K562 (cell line): ENCODE data around the gene EHMT2. TPM values are rescaled to one million over a fixed set of nuclear protein-coding genes. Genes with fewer than 3 reads are reported as not detected.

ENCODE experiments used
- ARHGAP35 ChIP-seq: fragments of 450-650 bp; IDR thresholded peaks from 2 replicates; pipeline ENCODE4 v1.6.1; 2018; ENCODE audit not compliant: partially characterized antibody
- DDX20 ChIP-seq: fragments of 450-650 bp; IDR thresholded peaks from 2 replicates; pipeline ENCODE4 v1.6.1; 2016; ENCODE audit warnings: missing genetic modification characterization, low read depth, mild to moderate bottlenecking, missing compliant biosample characterization, moderate library complexity
- EZH2 ChIP-seq: IDR thresholded peaks from 2 replicates; pipeline ENCODE4 v1.6.1; 2012; ENCODE audit warnings: low read depth, mild to moderate bottlenecking, inconsistent platforms, low read length, borderline replicate concordance
- FOXA3 ChIP-seq, 2 experiments: fragments of 450-650 bp in 1 of 2; sonication (generic) in 1 of 2; formaldehyde crosslinking; IDR thresholded peaks in 1 of 2; conservative IDR thresholded peaks in 1 of 2; 2 replicates each; pipeline versions ENCODE4 v1.4.0 to v1.8.0; 2020 to 2022; ENCODE audit warnings: mild to moderate bottlenecking in 2 of 2, missing genetic modification reagents in 1 of 2
- FOXP1 ChIP-seq: sonication (generic); formaldehyde crosslinking; IDR thresholded peaks from 2 replicates; pipeline ENCODE4 v1.8.0; 2022; ENCODE audit warnings: mild to moderate bottlenecking, missing genetic modification reagents
- HNRNPUL1 ChIP-seq: fragments of 200-400 bp; formaldehyde crosslinking; IDR thresholded peaks from 2 replicates; pipeline ENCODE4 v1.6.1; 2017; ENCODE audit warnings: low read length
- KDM1A ChIP-seq, 2 experiments: fragments of 450-650 bp; IDR thresholded peaks; 2 replicates each; pipeline ENCODE4 v1.6.1; 2016; ENCODE audit warnings: mild to moderate bottlenecking in 2 of 2
- NUFIP1 ChIP-seq: fragments of 450-650 bp; IDR thresholded peaks from 2 replicates; pipeline ENCODE4 v1.6.1; 2018; ENCODE audit not compliant: partially characterized antibody
- POLR3A ChIP-seq: IDR thresholded peaks from 2 replicates; pipeline ENCODE4 v1.6.1; 2011; ENCODE audit warnings: borderline replicate concordance, mild to moderate bottlenecking, moderate library complexity; ENCODE audit not compliant: insufficient read length, insufficient read depth; ENCODE audit errors: extremely low read depth
- SMARCB1 ChIP-seq: IDR thresholded peaks from 2 replicates; pipeline ENCODE4 v1.6.1; 2011; ENCODE audit warnings: improper control_type of control experiment, low read depth; ENCODE audit not compliant: insufficient read length
- TEAD1 ChIP-seq, 2 experiments: fragments of 450-650 bp in 1 of 2; sonication (generic) in 1 of 2; formaldehyde crosslinking; IDR thresholded peaks; 2 replicates each; pipeline versions ENCODE4 v1.4.0 to v1.8.0; 2020 to 2022; ENCODE audit warnings: mild to moderate bottlenecking in 2 of 2, missing genetic modification reagents in 1 of 2
- XRCC4 ChIP-seq: IDR thresholded peaks from one replicate; pipeline ENCODE4 v1.6.1; 2011; ENCODE audit not compliant: insufficient read depth, insufficient read length; ENCODE audit errors: extremely low read depth
- ZBTB1 ChIP-seq: sonication (generic); formaldehyde crosslinking; IDR thresholded peaks from 2 replicates; pipeline ENCODE4 v1.8.1; 2023; ENCODE audit warnings: missing genetic modification reagents, low read depth, mild to moderate bottlenecking, borderline replicate concordance
- ZFP1 ChIP-seq: fragments of 450-650 bp; formaldehyde crosslinking; IDR thresholded peaks from 2 replicates; pipeline ENCODE4 v1.4.0; 2020; ENCODE audit warnings: mild to moderate bottlenecking, mixed read lengths
- ZNF12 ChIP-seq: sonication (generic); formaldehyde crosslinking; IDR thresholded peaks from 2 replicates; pipeline ENCODE4 v1.4.0; 2020; ENCODE audit warnings: mild to moderate bottlenecking, missing genetic modification reagents
- ZNF133 ChIP-seq: fragments of 250-450 bp; sonication (Bioruptor Pico); IDR thresholded peaks from 2 replicates; pipeline ENCODE4 v1.4.0; 2020; ENCODE audit warnings: mild to moderate bottlenecking
- ZNF165 ChIP-seq: fragments of 250-450 bp; sonication (Bioruptor Pico); IDR thresholded peaks from 2 replicates; pipeline ENCODE4 v1.4.0; 2020; ENCODE audit warnings: borderline replicate concordance
- ZNF785 ChIP-seq: fragments of 250-450 bp; sonication (Bioruptor Pico); IDR thresholded peaks from 2 replicates; pipeline ENCODE4 v1.4.0; 2020; ENCODE audit warnings: mild to moderate bottlenecking
- polyA plus RNA-seq, 8 experiments: library from polyadenylated mRNA; depleted of rRNA in 4 of 8; stranded (reverse) in 5 of 8; unstranded in 3 of 8; fragments of >200 nt; fragmentation: Nextera tagmentation in 2 of 8; fragmentation: Illumina TruSeq in 1 of 8; extraction: Ambion mirVana in 2 of 8; extraction: Trizol in 1 of 8; gene quantifications; 2 replicates each; pipeline versions ENCODE4 v1.2.1 to v1.2.3, GENCODE V29; 2011 to 2014; ENCODE audit warnings: inconsistent platforms in 1 of 8, missing spikeins in 1 of 8
- total RNA-seq, 7 experiments: library from RNA; depleted of rRNA in 6 of 7; stranded (reverse); fragments of >200 nt in 6 of 7; fragmentation: Illumina TruSeq in 2 of 7; extraction: Trizol in 2 of 7; gene quantifications; 2 replicates each; pipeline versions ENCODE4 v1.2.1 to v1.2.3, GENCODE V29; 2011 to 2021; ENCODE audit warnings: low replicate concordance in 1 of 7
- TF ChIP-seq, protein P1 (sequence below): fragments of 250-450 bp; sonication (Bioruptor Pico); IDR thresholded peaks from 2 replicates; pipeline ENCODE4 v1.4.0; 2020; ENCODE audit warnings: mild to moderate bottlenecking, moderate library complexity
- TF ChIP-seq, protein P2 (sequence below): fragments of 250-450 bp; sonication (Bioruptor Pico); IDR thresholded peaks from 2 replicates; pipeline ENCODE4 v1.5.0; 2021; ENCODE audit warnings: mild to moderate bottlenecking, borderline replicate concordance
- TF ChIP-seq, protein P3 (sequence below): fragments of 450-650 bp; IDR thresholded peaks from 2 replicates; pipeline ENCODE4 v1.6.1; 2016; ENCODE audit warnings: low read depth, mild to moderate bottlenecking, moderate library complexity
- TF ChIP-seq, protein P4 (sequence below): IDR thresholded peaks from 2 replicates; pipeline ENCODE4 v1.6.1; 2011; ENCODE audit warnings: borderline replicate concordance, low read depth, mild to moderate bottlenecking, moderate library complexity, low read length; ENCODE audit not compliant: insufficient read depth, poor library complexity, severe bottlenecking

EHMT2 gene
- total and polyA plus RNA-seq, 9 of the 15 experiments (the other 6 are each of a cell fraction or from before 2014, with no cell fraction given): 2.1 to 63.8 (median 38.5) TPM

DNA sequence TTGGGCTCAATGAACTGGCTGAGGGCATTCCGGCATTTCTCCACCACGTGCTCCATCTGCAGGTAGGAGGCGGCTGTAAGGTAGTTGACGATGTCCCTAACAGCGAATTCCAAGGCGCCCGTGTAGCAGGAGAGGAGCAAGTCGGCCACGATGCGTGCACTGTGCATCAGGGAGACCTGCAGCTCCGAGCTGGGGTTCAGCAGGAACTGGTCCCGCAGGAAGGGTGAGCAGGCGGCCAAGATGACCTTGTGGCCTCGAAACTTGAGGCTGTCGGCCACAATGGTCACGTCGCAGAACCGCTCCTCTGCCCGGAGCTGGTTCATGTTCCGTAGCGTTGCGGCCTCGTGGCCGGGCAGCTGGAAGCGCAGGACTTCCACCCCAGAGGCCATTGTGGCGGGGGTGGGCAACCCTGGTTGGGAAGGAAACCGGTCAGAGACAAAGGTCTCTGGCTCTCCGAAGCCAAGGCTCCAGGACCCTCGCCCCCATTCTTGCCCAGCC, 3.5 kb upstream of the EHMT2 start (continued):
- TF ChIP-seq, protein P1, sequence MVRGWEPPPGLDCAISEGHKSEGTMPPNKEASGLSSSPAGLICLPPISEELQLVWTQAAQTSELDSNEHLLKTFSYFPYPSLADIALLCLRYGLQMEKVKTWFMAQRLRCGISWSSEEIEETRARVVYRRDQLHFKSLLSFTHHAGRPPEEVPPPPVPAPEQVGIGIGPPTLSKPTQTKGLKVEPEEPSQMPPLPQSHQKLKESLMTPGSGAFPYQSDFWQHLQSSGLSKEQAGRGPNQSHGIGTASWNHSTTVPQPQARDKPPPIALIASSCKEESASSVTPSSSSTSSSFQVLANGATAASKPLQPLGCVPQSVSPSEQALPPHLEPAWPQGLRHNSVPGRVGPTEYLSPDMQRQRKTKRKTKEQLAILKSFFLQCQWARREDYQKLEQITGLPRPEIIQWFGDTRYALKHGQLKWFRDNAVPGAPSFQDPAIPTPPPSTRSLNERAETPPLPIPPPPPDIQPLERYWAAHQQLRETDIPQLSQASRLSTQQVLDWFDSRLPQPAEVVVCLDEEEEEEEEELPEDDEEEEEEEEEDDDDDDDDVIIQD (CRISPR knock-in tag): 0 out of 2 replicates have a peak, but pooled peaks have one; percentile 43
- TF ChIP-seq KDM1A (IDR thresholded peaks at IDR 0.05): no peak
- TF ChIP-seq, protein P2, sequence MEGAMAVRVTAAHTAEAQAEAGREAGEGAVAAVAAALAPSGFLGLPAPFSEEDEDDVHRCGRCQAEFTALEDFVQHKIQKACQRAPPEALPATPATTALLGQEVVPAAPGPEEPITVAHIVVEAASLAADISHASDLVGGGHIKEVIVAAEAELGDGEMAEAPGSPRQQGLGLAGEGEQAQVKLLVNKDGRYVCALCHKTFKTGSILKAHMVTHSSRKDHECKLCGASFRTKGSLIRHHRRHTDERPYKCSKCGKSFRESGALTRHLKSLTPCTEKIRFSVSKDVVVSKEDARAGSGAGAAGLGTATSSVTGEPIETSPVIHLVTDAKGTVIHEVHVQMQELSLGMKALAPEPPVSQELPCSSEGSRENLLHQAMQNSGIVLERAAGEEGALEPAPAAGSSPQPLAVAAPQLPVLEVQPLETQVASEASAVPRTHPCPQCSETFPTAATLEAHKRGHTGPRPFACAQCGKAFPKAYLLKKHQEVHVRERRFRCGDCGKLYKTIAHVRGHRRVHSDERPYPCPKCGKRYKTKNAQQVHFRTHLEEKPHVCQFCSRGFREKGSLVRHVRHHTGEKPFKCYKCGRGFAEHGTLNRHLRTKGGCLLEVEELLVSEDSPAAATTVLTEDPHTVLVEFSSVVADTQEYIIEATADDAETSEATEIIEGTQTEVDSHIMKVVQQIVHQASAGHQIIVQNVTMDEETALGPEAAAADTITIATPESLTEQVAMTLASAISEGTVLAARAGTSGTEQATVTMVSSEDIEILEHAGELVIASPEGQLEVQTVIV (CRISPR knock-in tag): no peak
- no peak for TF ChIP-seq XRCC4
- TF ChIP-seq, protein P3, sequence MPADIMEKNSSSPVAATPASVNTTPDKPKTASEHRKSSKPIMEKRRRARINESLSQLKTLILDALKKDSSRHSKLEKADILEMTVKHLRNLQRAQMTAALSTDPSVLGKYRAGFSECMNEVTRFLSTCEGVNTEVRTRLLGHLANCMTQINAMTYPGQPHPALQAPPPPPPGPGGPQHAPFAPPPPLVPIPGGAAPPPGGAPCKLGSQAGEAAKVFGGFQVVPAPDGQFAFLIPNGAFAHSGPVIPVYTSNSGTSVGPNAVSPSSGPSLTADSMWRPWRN: no peak
- TF ChIP-seq NUFIP1: no peak
- TF ChIP-seq HNRNPUL1: no peak
- TF ChIP-seq POLR3A: no peak
- no peak for TF ChIP-seq DDX20 (tag)
- TF ChIP-seq SMARCB1: no peak
- TF ChIP-seq, protein P4, sequence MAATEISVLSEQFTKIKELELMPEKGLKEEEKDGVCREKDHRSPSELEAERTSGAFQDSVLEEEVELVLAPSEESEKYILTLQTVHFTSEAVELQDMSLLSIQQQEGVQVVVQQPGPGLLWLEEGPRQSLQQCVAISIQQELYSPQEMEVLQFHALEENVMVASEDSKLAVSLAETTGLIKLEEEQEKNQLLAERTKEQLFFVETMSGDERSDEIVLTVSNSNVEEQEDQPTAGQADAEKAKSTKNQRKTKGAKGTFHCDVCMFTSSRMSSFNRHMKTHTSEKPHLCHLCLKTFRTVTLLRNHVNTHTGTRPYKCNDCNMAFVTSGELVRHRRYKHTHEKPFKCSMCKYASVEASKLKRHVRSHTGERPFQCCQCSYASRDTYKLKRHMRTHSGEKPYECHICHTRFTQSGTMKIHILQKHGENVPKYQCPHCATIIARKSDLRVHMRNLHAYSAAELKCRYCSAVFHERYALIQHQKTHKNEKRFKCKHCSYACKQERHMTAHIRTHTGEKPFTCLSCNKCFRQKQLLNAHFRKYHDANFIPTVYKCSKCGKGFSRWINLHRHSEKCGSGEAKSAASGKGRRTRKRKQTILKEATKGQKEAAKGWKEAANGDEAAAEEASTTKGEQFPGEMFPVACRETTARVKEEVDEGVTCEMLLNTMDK: no peak
- TF ChIP-seq ZBTB1: no peak
- TF ChIP-seq ZFP1 (CRISPR knock-in tag): no peak
- TF ChIP-seq FOXA3 (CRISPR knock-in tag; conservative IDR thresholded peaks at IDR 0.05 in 1 of 2, IDR thresholded peaks at IDR 0.05 in 1 of 2): peak in 1 of 2 experiments; percentile 73; a peak in 1 of 4 replicates
- peak in 1 of 2 experiments; percentile 74; a peak in 1 of 4 replicates for TF ChIP-seq TEAD1 (CRISPR knock-in tag; IDR thresholded peaks at IDR 0.05)
- no peak for TF ChIP-seq ZNF133 (CRISPR knock-in tag)
- no peak for TF ChIP-seq EZH2
- no peak for TF ChIP-seq ZNF785
- TF ChIP-seq ARHGAP35: no peak
- peak; percentile 46; the same call in 1 of the 2 replicates for TF ChIP-seq FOXP1 (CRISPR knock-in tag)
- no peak for TF ChIP-seq ZNF12
- 0 out of 2 replicates have a peak, but pooled peaks have one; percentile 46 for TF ChIP-seq ZNF165 (CRISPR knock-in tag)
